SK-N-SH (cell line): ENCODE measurements around the gene METTL26. TPM values are rescaled to one million over a fixed set of nuclear protein-coding genes. Genes with fewer than 3 reads are reported as not detected.
A peak's percentile ranks its signal among the peaks of the same experiment; 100 is the strongest.

ENCODE experiments used
- CTCF ChIA-PET: fragments of 300-600, 350-600 bp; formaldehyde crosslinking; extraction: SDS; loops from one replicate; lab custom pipeline; 2021; lab: Yijun Ruan, JAX
- POLR2A ChIA-PET: fragments of 350-600 bp; sonication (Branson Sonifier 250); formaldehyde crosslinking; extraction: SDS; loops from one replicate; lab custom pipeline; 2020; ENCODE audit warnings: antibody characterized with exemption, inconsistent platforms; lab: Yijun Ruan, JAX
- DNase-seq: peaks from one replicate; pipeline ENCODE4 v3.0.0; 2012
- H2AFZ ChIP-seq: fragments of 200-600 bp; sonication (generic); 2 replicates; pipeline ENCODE4 v1.8.1; 2016; ENCODE audit warnings: antibody characterized with exemption, mild to moderate bottlenecking, low read depth
- H3F3A ChIP-seq: fragments of 200-600 bp; sonication (generic); replicated peaks from 2 replicates; pipeline ENCODE3; 2016; ENCODE audit warnings: antibody characterized with exemption, mild to moderate bottlenecking; ENCODE audit not compliant: insufficient read depth
- H3K27ac ChIP-seq, 2 experiments: fragments of 200-500 bp in 1 of 2; fragments of 200-600 bp in 1 of 2; sonication (Bioruptor generic) in 1 of 2; sonication (generic), shearing (Covaris generic) in 1 of 2; 2 replicates each; pipeline versions ENCODE4 v1.5.1 to v1.6.1; 2014 to 2016; ENCODE audit warnings: low read depth in 2 of 2, inconsistent platforms in 1 of 2, low read length in 1 of 2, mild to moderate bottlenecking in 1 of 2, mixed read lengths in 1 of 2
- H3K27me3 ChIP-seq: fragments of 200-600 bp; sonication (generic), shearing (Covaris generic); 2 replicates; pipeline ENCODE4 v1.6.1; 2016; ENCODE audit warnings: mixed run types; ENCODE audit not compliant: insufficient read depth
- H3K36me3 ChIP-seq, 2 experiments: fragments of 200-500 bp in 1 of 2; fragments of 200-600 bp in 1 of 2; sonication (Bioruptor generic) in 1 of 2; sonication (generic) in 1 of 2; replicated peaks in 1 of 2; 2 replicates each; pipeline versions ENCODE3 to v1.5.1; 2014 to 2016; ENCODE audit warnings: low read length in 1 of 2, mild to moderate bottlenecking in 1 of 2; ENCODE audit not compliant: insufficient read depth in 2 of 2, control insufficient read depth in 1 of 2
- H3K4me1 ChIP-seq, 2 experiments: fragments of 200-500 bp in 1 of 2; fragments of 200-600 bp in 1 of 2; sonication (Bioruptor generic) in 1 of 2; sonication (generic), shearing (Covaris generic) in 1 of 2; 2 replicates each; pipeline versions ENCODE4 v1.5.1 to v1.6.1; 2014 to 2016; ENCODE audit warnings: low read depth in 1 of 2, low read length in 1 of 2, mixed run types in 1 of 2; ENCODE audit not compliant: insufficient read depth in 2 of 2, control insufficient read depth in 1 of 2
- H3K4me2 ChIP-seq: fragments of 200-600 bp; sonication (generic), shearing (Covaris generic); 2 replicates; pipeline ENCODE4 v1.6.1; 2017; ENCODE audit warnings: mixed run types
- H3K4me3 ChIP-seq, 2 experiments: fragments of 200-500 bp in 1 of 2; fragments of 200-600 bp in 1 of 2; sonication (Bioruptor generic) in 1 of 2; sonication (generic), shearing (Covaris generic) in 1 of 2; 2 replicates each; pipeline versions ENCODE4 v1.5.1 to v1.8.1; 2014 to 2016; ENCODE audit warnings: low read depth in 2 of 2, inconsistent platforms in 1 of 2, low read length in 1 of 2, mild to moderate bottlenecking in 1 of 2, mixed read lengths in 1 of 2, moderate library complexity in 1 of 2
- H3K79me2 ChIP-seq: fragments of 200-600 bp; sonication (generic); 2 replicates; pipeline ENCODE4 v1.8.1; 2017; ENCODE audit warnings: mild to moderate bottlenecking; ENCODE audit not compliant: insufficient read depth
- H3K9ac ChIP-seq: fragments of 200-600 bp; sonication (generic); 2 replicates; pipeline ENCODE4 v1.6.1; 2017; ENCODE audit warnings: mixed run types
- H3K9me2 ChIP-seq: fragments of 200-600 bp; sonication (generic); 2 replicates; pipeline ENCODE4 v1.6.1; 2017; ENCODE audit warnings: mixed run types
- H3K9me3 ChIP-seq: fragments of 200-600 bp; sonication (generic); 2 replicates; pipeline ENCODE4 v1.6.1; 2017; ENCODE audit warnings: mixed run types, mild to moderate bottlenecking, moderate library complexity
- H4K20me1 ChIP-seq: fragments of 200-600 bp; sonication (generic); 2 replicates; pipeline ENCODE4 v1.6.1; 2017; ENCODE audit warnings: mild to moderate bottlenecking, mixed run types; ENCODE audit not compliant: insufficient read depth
- EP300 ChIP-seq, 2 experiments: IDR thresholded peaks; 2 replicates each; pipeline versions ENCODE4 v1.4.0 to v1.6.1; 2012; ENCODE audit warnings: borderline replicate concordance in 1 of 2, low read depth in 1 of 2, low read length in 1 of 2
- FOSL2 ChIP-seq: IDR thresholded peaks from 2 replicates; pipeline ENCODE4 v1.4.0; 2012; ENCODE audit warnings: low read depth, mild to moderate bottlenecking, moderate library complexity, borderline replicate concordance
- FOXM1 ChIP-seq: IDR thresholded peaks from 2 replicates; pipeline ENCODE4 v1.4.0; 2012; ENCODE audit warnings: low read depth, mild to moderate bottlenecking
- GABPA ChIP-seq: IDR thresholded peaks from 2 replicates; pipeline ENCODE4 v1.4.0; 2012; ENCODE audit warnings: low read depth, mild to moderate bottlenecking
- MEF2A ChIP-seq: IDR thresholded peaks from 2 replicates; pipeline ENCODE4 v1.4.0; 2012; ENCODE audit warnings: low read depth, borderline replicate concordance
- MXI1 ChIP-seq: IDR thresholded peaks from 2 replicates; pipeline ENCODE4 v1.6.1; 2012; ENCODE audit warnings: mild to moderate bottlenecking, low read depth, low read length, improper control_type of control experiment
- NRF1 ChIP-seq: IDR thresholded peaks from 2 replicates; pipeline ENCODE4 v1.6.1; 2012; ENCODE audit warnings: low read depth, mild to moderate bottlenecking, low read length
- POLR2AphosphoS5 ChIP-seq: IDR thresholded peaks from 2 replicates; pipeline ENCODE4 v1.6.1; 2012; ENCODE audit warnings: low read depth, low read length
- RCOR1 ChIP-seq: fragments of 150-350 bp; IDR thresholded peaks from 2 replicates; pipeline ENCODE4 v1.6.1; 2017; ENCODE audit warnings: antibody characterized with exemption, low read length
- RXRA ChIP-seq: IDR thresholded peaks from 2 replicates; pipeline ENCODE4 v1.4.0; 2012; ENCODE audit warnings: low read depth, mild to moderate bottlenecking, borderline replicate concordance
- SIN3A ChIP-seq: IDR thresholded peaks from 2 replicates; pipeline ENCODE4 v1.6.1; 2012; ENCODE audit warnings: low read depth, mild to moderate bottlenecking, low read length, moderate library complexity, borderline replicate concordance
- TAF1 ChIP-seq: IDR thresholded peaks from 2 replicates; pipeline ENCODE4 v1.6.1; 2012; ENCODE audit warnings: low read depth, mild to moderate bottlenecking, low read length, moderate library complexity, borderline replicate concordance
- YY1 ChIP-seq: IDR thresholded peaks from 2 replicates; pipeline ENCODE4 v1.4.0; 2012; ENCODE audit warnings: low read depth, mild to moderate bottlenecking
- WGBS: methylation state at CpG from one replicate; pipeline ENCODE4 v1.1.6; 2017; ENCODE audit warnings: low lambda C conversion rate; 5-methylcytosine and 5-hydroxymethylcytosine counted together
- polyA plus RNA-seq, 3 experiments: library from polyadenylated mRNA; depleted of rRNA; stranded (reverse); fragments of >200 nt; gene quantifications; 2 replicates each; pipeline ENCODE4 v1.2.3, GENCODE V29; 2012
- TF ChIP-seq, protein P1 (sequence below): IDR thresholded peaks from 2 replicates; pipeline ENCODE4 v1.6.1; 2012; ENCODE audit warnings: mild to moderate bottlenecking, low read depth, low read length, moderate library complexity
- TF ChIP-seq, protein P2 (sequence below): fragments of 150-350 bp; IDR thresholded peaks from 2 replicates; pipeline ENCODE4 v1.6.1; 2017; ENCODE audit warnings: antibody characterized with exemption, low read length, low read depth, borderline replicate concordance
- TF ChIP-seq, protein P3 (sequence below): fragments of 150-350 bp; IDR thresholded peaks from 2 replicates; pipeline ENCODE4 v1.6.1; 2016; ENCODE audit warnings: mild to moderate bottlenecking, low read depth, low read length
- TF ChIP-seq, protein P4 (sequence below): IDR thresholded peaks from 2 replicates; pipeline ENCODE4 v1.4.0; 2012; ENCODE audit warnings: low read depth, borderline replicate concordance
- TF ChIP-seq, protein P5 (sequence below): IDR thresholded peaks from 2 replicates; pipeline ENCODE4 v1.4.0; 2012; ENCODE audit warnings: low read depth, borderline replicate concordance
- TF ChIP-seq, protein P6 (sequence below): IDR thresholded peaks from 2 replicates; pipeline ENCODE4 v1.4.0; 2012; ENCODE audit warnings: low read depth
- TF ChIP-seq, protein P7 (sequence below): fragments of 200-600 bp; sonication (generic); IDR thresholded peaks from 2 replicates; pipeline ENCODE4 v1.6.1; 2017; ENCODE audit warnings: antibody characterized with exemption, mild to moderate bottlenecking, moderate library complexity

Gene METTL26
- polyA plus RNA-seq, 1 of the 3 experiments (the other 2 are of a cell fraction), result 167 TPM

DNA sequence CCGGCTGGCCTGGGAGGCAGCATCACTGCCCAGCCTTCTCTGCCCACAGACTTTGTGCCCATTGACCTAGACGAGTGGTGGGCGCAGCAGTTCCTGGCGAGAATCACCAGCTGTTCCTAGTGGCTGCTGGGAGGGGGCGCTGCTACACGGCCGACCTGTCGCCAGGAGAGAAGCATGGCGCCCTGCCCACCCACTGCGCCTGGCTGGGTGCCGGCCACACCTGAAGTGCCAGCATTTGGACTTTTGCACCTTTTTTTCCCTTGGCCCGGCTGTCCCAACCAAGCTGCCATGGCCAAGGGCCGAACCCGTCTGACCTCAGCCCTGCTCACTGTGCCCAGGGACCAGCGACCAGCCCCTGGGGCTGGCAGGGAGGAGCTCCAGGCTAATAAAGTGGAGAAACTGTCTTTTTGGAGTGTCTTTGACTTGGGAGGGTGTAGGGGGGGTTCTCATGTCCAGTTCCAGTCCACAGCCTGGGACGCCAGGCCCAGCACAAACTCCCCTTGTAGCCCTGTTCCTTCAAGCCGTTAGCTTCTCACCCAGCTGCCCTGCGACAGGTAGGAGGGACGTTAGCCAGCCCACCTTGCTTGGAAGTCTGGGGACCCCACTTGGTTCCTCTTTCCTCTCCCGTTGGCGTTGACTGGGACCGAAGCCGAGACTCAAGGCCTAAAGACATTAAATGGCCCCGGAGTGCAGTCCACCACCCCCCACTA is 12.1 kb upstream of the METTL26 start:
- Histone ChIP-seq H3K36me3 (peaks cover 0 to 7% of the 10 kb centered on the region in 2 experiments), H3K9me3 (no peaks in the 10 kb centered on the region), H3K9me2 (no peaks in the 10 kb centered on the region), H4K20me1 (no peaks in the 10 kb centered on the region), H3K4me2 (peak overlapping the region; percentile 91), H3K4me3 (peak overlapping the region; percentile 70 to 76), H3K4me1 (peaks cover 4 to 30% of the 10 kb centered on the region in 2 experiments; a peak in 2 of 4 replicates), H3F3A (peaks cover 5% of the 10 kb centered on the region), H3K9ac (peak overlapping the region; percentile 85), H2AFZ (no peak overlapping the region), H3K79me2 (peaks cover 22% of the 10 kb centered on the region; the same call in 1 of the 2 replicates), H3K27ac (peak overlapping the region; percentile 77 to 80), H3K27me3 (no peaks in the 10 kb centered on the region)
- ChIA-PET POLR2A (interaction anchor here (0.6 to 1.6 kb wide), 3 partner anchors 14 to 78 kb away, joined by 3 to 5 read pairs (median 3); no protein-coding TSS in a partner anchor), CTCF (interaction anchor here (0.6 to 7.8 kb wide), 21 partner anchors 10 to 1696 kb away, joined by 3 to 92 read pairs (median 4); partner anchors contain the start of genes METTL26, RHBDL1, RHOT2 and STUB1)
- peak; percentile 89 for DNase-seq
- whole genome bisulfite sequencing, result 35% methylated on average over 15 of the region's 24 CpGs
- no peak for TF ChIP-seq FOXM1
- 0 out of 2 replicates have a peak, but pooled peaks have one; percentile 44 for TF ChIP-seq SIN3A
- no peak for TF ChIP-seq POLR2AphosphoS5
- TF ChIP-seq FOSL2, result no peak
- TF ChIP-seq, protein P1, sequence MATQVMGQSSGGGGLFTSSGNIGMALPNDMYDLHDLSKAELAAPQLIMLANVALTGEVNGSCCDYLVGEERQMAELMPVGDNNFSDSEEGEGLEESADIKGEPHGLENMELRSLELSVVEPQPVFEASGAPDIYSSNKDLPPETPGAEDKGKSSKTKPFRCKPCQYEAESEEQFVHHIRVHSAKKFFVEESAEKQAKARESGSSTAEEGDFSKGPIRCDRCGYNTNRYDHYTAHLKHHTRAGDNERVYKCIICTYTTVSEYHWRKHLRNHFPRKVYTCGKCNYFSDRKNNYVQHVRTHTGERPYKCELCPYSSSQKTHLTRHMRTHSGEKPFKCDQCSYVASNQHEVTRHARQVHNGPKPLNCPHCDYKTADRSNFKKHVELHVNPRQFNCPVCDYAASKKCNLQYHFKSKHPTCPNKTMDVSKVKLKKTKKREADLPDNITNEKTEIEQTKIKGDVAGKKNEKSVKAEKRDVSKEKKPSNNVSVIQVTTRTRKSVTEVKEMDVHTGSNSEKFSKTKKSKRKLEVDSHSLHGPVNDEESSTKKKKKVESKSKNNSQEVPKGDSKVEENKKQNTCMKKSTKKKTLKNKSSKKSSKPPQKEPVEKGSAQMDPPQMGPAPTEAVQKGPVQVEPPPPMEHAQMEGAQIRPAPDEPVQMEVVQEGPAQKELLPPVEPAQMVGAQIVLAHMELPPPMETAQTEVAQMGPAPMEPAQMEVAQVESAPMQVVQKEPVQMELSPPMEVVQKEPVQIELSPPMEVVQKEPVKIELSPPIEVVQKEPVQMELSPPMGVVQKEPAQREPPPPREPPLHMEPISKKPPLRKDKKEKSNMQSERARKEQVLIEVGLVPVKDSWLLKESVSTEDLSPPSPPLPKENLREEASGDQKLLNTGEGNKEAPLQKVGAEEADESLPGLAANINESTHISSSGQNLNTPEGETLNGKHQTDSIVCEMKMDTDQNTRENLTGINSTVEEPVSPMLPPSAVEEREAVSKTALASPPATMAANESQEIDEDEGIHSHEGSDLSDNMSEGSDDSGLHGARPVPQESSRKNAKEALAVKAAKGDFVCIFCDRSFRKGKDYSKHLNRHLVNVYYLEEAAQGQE, result no peak
- TF ChIP-seq, protein P2, sequence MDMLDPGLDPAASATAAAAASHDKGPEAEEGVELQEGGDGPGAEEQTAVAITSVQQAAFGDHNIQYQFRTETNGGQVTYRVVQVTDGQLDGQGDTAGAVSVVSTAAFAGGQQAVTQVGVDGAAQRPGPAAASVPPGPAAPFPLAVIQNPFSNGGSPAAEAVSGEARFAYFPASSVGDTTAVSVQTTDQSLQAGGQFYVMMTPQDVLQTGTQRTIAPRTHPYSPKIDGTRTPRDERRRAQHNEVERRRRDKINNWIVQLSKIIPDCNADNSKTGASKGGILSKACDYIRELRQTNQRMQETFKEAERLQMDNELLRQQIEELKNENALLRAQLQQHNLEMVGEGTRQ, result no peak
- TF ChIP-seq RXRA, result no peak
- TF ChIP-seq, protein P3, sequence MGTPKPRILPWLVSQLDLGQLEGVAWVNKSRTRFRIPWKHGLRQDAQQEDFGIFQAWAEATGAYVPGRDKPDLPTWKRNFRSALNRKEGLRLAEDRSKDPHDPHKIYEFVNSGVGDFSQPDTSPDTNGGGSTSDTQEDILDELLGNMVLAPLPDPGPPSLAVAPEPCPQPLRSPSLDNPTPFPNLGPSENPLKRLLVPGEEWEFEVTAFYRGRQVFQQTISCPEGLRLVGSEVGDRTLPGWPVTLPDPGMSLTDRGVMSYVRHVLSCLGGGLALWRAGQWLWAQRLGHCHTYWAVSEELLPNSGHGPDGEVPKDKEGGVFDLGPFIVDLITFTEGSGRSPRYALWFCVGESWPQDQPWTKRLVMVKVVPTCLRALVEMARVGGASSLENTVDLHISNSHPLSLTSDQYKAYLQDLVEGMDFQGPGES, result no peak
- no peak for TF ChIP-seq NRF1
- TF ChIP-seq TAF1, result no peak
- TF ChIP-seq, protein P4, sequence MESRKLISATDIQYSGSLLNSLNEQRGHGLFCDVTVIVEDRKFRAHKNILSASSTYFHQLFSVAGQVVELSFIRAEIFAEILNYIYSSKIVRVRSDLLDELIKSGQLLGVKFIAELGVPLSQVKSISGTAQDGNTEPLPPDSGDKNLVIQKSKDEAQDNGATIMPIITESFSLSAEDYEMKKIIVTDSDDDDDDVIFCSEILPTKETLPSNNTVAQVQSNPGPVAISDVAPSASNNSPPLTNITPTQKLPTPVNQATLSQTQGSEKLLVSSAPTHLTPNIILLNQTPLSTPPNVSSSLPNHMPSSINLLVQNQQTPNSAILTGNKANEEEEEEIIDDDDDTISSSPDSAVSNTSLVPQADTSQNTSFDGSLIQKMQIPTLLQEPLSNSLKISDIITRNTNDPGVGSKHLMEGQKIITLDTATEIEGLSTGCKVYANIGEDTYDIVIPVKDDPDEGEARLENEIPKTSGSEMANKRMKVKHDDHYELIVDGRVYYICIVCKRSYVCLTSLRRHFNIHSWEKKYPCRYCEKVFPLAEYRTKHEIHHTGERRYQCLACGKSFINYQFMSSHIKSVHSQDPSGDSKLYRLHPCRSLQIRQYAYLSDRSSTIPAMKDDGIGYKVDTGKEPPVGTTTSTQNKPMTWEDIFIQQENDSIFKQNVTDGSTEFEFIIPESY, result no peak
- no peak for TF ChIP-seq MEF2A
- TF ChIP-seq RCOR1, result no peak
- TF ChIP-seq MXI1, result peak; percentile 73
- no peak for TF ChIP-seq EP300 (IDR thresholded peaks at IDR 0.05; ENCODE audit: borderline replicate concordance in 1 of 2, low read depth in 1 of 2, low read length in 1 of 2)
- TF ChIP-seq, protein P5, sequence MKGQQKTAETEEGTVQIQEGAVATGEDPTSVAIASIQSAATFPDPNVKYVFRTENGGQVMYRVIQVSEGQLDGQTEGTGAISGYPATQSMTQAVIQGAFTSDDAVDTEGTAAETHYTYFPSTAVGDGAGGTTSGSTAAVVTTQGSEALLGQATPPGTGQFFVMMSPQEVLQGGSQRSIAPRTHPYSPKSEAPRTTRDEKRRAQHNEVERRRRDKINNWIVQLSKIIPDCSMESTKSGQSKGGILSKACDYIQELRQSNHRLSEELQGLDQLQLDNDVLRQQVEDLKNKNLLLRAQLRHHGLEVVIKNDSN, result no peak
- TF ChIP-seq, protein P6, sequence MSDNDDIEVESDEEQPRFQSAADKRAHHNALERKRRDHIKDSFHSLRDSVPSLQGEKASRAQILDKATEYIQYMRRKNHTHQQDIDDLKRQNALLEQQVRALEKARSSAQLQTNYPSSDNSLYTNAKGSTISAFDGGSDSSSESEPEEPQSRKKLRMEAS, result no peak
- TF ChIP-seq GABPA, result no peak
- TF ChIP-seq, protein P7, sequence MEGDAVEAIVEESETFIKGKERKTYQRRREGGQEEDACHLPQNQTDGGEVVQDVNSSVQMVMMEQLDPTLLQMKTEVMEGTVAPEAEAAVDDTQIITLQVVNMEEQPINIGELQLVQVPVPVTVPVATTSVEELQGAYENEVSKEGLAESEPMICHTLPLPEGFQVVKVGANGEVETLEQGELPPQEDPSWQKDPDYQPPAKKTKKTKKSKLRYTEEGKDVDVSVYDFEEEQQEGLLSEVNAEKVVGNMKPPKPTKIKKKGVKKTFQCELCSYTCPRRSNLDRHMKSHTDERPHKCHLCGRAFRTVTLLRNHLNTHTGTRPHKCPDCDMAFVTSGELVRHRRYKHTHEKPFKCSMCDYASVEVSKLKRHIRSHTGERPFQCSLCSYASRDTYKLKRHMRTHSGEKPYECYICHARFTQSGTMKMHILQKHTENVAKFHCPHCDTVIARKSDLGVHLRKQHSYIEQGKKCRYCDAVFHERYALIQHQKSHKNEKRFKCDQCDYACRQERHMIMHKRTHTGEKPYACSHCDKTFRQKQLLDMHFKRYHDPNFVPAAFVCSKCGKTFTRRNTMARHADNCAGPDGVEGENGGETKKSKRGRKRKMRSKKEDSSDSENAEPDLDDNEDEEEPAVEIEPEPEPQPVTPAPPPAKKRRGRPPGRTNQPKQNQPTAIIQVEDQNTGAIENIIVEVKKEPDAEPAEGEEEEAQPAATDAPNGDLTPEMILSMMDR, result peak; percentile 64
- TF ChIP-seq YY1, result no peak
